Stomach (tissue), 9 donors: Measurements from ENCODE around the gene ZNF503. TPM values are rescaled to one million over a fixed set of nuclear protein-coding genes. Genes with fewer than 3 reads are reported as not detected.

Source experiments
- DNase-seq, 2 donors: peaks; one replicate each; pipeline versions ENCODE4 v3.0.0 to v3.0.0-alpha.2; 2013 to 2019
- H3K27ac ChIP-seq, 5 donors: fragments of 200-600 bp in 4 of 5; sonication (generic) in 4 of 5; one replicate each; pipeline ENCODE4 v1.5.1; 2013 to 2019; ENCODE audit warnings: mild to moderate bottlenecking in 1 of 5, moderate library complexity in 1 of 5
- H3K27me3 ChIP-seq, 3 donors: fragments of 200-600 bp; sonication (generic); one replicate each; pipeline ENCODE4 v1.5.1; 2017 to 2019; ENCODE audit warnings: mixed run types in 1 of 3
- H3K36me3 ChIP-seq, 4 donors: fragments of 200-600 bp; sonication (generic); 1 replicate in 3 of 4; 2 replicates in 1 of 4; pipeline ENCODE4 v1.5.1; 2016 to 2019
- H3K4me1 ChIP-seq, 4 donors: fragments of 200-600 bp; sonication (generic); one replicate each; pipeline ENCODE4 v1.5.1; 2016 to 2019
- H3K4me3 ChIP-seq, 4 donors: fragments of 200-600 bp; sonication (generic) in 3 of 4; one replicate each; pipeline ENCODE4 v1.5.1; 2016 to 2019; ENCODE audit warnings: mild to moderate bottlenecking in 1 of 4
- H3K9me3 ChIP-seq, 4 donors: fragments of 200-600 bp; sonication (generic); one replicate each; pipeline ENCODE4 v1.5.1; 2016 to 2019
- EP300 ChIP-seq: sonication (generic); formaldehyde crosslinking; IDR thresholded peaks from one replicate; pipeline ENCODE4 v1.6.1; 2017; ENCODE audit warnings: antibody characterized with exemption
- POLR2A ChIP-seq, 4 donors: fragments of 450-650 bp; IDR thresholded peaks; one replicate each; pipeline ENCODE4 v1.6.1; 2016; ENCODE audit warnings: antibody characterized with exemption in 4 of 4, control low read depth in 2 of 4, mild to moderate bottlenecking in 1 of 4, moderate library complexity in 1 of 4
- POLR2AphosphoS5 ChIP-seq, 3 donors: sonication (generic); formaldehyde crosslinking; IDR thresholded peaks; one replicate each; pipeline ENCODE4 v1.6.1; 2016; ENCODE audit warnings: antibody characterized with exemption in 3 of 3
- WGBS, 5 donors: extraction: QIAGEN DNeasy Blood & Tissue Kit in 3 of 5; methylation state at CpG; one replicate each; pipeline versions ENCODE4 v1.1.5 to v1.1.7; 2013 to 2018; 5-methylcytosine and 5-hydroxymethylcytosine counted together
- intact Hi-C: fragments of 100-400 bp; cut with DNase I; formaldehyde crosslinking; loops from one replicate; pipeline ENCODE4 v1.15.1; 2023; ENCODE audit warnings: low total_unique reads
- polyA plus RNA-seq, 3 donors: library from polyadenylated mRNA; stranded (reverse); fragments of 200-250 nt; gene quantifications; one replicate each; pipeline ENCODE4 v1.2.3, GENCODE V29; 2013
- total RNA-seq, 5 donors: library from RNA; depleted of rRNA; stranded (reverse); fragments of >200 nt; gene quantifications; one replicate each; pipeline versions ENCODE4 v1.1.0 to v1.2.3, GENCODE V29; 2014 to 2016
- TF ChIP-seq, protein P1 (sequence below), 7 experiments: fragments of 450-650 bp in 4 of 7; fragments of 200-600 bp in 3 of 7; sonication (generic) in 3 of 7; IDR thresholded peaks; one replicate each; pipeline ENCODE4 v1.5.1; 2016 to 2019; ENCODE audit warnings: antibody characterized with exemption in 7 of 7, control low read depth in 2 of 7, mild to moderate bottlenecking in 1 of 7
- donor health status: healthy with polysubstance abuse.
- donor health status: Bipolar disorder and iron deficiency.
- donor health status: healthy.

Gene ZNF503
- total and polyA plus RNA-seq, 8 donors = 3.5 to 24.1 (median 10.8) TPM

DNA sequence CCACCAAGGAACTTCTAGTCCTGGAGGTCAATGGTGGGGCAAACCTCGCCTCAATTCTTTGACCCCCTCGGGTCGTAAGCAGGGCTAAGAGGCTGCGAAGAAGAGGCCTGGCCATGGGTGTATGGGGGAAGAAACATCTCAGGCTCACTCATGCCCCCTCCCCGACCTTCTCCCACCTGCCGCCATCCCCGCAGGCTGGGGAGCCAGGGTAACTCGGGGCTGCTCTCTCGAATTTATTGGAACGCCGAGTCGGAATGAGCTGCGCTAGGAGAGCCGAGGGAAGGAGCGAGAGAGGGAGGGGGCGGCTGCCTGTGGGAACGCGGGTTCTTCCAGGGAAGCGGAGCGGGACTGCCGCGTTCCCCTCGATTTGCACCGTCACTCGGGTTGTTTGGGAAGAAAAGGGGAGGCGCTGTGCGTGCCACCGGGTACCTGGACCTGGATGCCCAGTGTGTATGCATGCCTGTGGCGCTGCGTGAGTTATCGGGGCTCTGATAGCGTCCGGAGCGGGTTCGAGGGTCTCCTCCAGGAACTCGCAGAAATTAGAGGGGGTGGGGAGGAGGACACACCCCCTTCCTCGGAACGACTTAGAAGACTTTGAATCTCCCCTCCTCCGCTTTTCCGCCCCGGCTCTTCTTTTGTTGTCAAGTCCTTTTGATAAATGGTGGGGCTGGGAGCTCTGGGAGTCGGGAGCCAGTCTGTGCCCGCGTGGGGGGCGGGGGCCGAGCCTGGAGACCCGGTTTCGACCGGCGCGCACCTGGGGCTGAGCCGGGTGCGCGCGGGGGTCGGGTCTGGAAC, 1.8 kb upstream of the ZNF503 start:
- peaks cover 20 to 66% (median 53%) of the 10 kb centered on the region in 4 donors for H3K4me1 ChIP-seq
- peak overlapping the region; percentile 92 to 99 (median 96) for H3K27ac ChIP-seq
- peaks cover 0 to 51% (median 0%) of the 10 kb centered on the region in 3 donors for H3K27me3 ChIP-seq
- peak; percentile 63 to 87 for DNase-seq
- 0 to 2% (median 1%) methylated on average over 38 to 56 of the region's 56 CpGs for WGBS, 5 donors
- H3K9me3 ChIP-seq = no peaks in the 10 kb centered on the region
- H3K36me3 ChIP-seq = peaks cover 6 to 17% (median 11%) of the 10 kb centered on the region in 4 donors
- intact Hi-C loops = no loop called here
- peak overlapping the region; percentile 75 to 98 (median 87) for H3K4me3 ChIP-seq
- no peak for TF ChIP-seq EP300
- TF ChIP-seq, protein P1, sequence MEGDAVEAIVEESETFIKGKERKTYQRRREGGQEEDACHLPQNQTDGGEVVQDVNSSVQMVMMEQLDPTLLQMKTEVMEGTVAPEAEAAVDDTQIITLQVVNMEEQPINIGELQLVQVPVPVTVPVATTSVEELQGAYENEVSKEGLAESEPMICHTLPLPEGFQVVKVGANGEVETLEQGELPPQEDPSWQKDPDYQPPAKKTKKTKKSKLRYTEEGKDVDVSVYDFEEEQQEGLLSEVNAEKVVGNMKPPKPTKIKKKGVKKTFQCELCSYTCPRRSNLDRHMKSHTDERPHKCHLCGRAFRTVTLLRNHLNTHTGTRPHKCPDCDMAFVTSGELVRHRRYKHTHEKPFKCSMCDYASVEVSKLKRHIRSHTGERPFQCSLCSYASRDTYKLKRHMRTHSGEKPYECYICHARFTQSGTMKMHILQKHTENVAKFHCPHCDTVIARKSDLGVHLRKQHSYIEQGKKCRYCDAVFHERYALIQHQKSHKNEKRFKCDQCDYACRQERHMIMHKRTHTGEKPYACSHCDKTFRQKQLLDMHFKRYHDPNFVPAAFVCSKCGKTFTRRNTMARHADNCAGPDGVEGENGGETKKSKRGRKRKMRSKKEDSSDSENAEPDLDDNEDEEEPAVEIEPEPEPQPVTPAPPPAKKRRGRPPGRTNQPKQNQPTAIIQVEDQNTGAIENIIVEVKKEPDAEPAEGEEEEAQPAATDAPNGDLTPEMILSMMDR (IDR thresholded peaks at IDR 0.05) = no peak
- TF ChIP-seq POLR2AphosphoS5 (IDR thresholded peaks at IDR 0.05) = peak in 2 of 3 donors; percentile 30 to 67
- no peak for TF ChIP-seq POLR2A (IDR thresholded peaks at IDR 0.05)

DNA sequence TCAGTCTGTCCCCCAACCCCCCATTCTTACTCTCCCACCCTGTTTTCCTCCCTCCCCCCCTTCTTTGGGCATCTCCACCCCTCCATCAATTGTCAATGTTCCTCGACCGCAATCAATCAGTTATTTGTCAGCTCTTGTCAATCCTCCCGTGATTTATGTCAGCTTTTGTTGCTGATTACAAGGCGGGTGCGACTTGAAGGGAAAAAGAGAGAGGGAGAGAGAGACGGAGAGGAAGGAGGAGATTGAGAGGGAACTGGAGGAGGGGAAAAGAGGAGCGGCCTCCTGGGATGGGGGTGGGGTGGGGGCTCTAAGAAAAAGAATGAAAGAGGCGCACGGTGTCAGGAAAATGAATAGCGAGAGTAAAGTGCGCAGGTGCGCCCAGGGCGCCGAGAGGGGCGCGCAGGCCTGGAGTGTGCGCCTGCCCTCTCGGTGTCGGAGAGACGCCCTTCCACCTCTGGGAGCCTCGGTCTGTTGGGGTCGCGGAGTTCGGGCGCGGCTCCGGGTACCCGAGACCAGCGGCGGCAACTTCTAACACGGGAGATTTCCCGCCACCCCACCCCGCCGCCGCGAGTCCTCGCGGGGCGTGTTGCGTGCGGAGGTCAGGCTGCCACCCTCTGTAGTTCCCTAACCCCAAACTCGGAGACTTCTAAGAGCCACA, 1.1 kb upstream of the ZNF503 start:
- peaks cover 14 to 59% (median 48%) of the 10 kb centered on the region in 4 donors for H3K4me1 ChIP-seq
- peak overlapping the region; percentile 75 to 98 (median 87) for H3K4me3 ChIP-seq
- intact Hi-C loops = no loop called here
- TF ChIP-seq POLR2AphosphoS5 (IDR thresholded peaks at IDR 0.05) (peak in 1 of 3 donors; percentile 9), POLR2A (IDR thresholded peaks at IDR 0.05) (no peak)
- TF ChIP-seq, protein P1 (IDR thresholded peaks at IDR 0.05) = no peak
- no peaks in the 10 kb centered on the region for H3K9me3 ChIP-seq
- H3K27ac ChIP-seq = peak overlapping the region; percentile 92 to 99 (median 96)
- H3K27me3 ChIP-seq = peaks cover 0 to 46% (median 0%) of the 10 kb centered on the region in 3 donors
- peak in 1 of 2 donors; percentile 42 for DNase-seq
- WGBS, 5 donors = 0 to 2% (median 0%) methylated on average over 27 to 42 of the region's 42 CpGs
- peaks cover 6 to 18% (median 12%) of the 10 kb centered on the region in 4 donors for H3K36me3 ChIP-seq

DNA sequence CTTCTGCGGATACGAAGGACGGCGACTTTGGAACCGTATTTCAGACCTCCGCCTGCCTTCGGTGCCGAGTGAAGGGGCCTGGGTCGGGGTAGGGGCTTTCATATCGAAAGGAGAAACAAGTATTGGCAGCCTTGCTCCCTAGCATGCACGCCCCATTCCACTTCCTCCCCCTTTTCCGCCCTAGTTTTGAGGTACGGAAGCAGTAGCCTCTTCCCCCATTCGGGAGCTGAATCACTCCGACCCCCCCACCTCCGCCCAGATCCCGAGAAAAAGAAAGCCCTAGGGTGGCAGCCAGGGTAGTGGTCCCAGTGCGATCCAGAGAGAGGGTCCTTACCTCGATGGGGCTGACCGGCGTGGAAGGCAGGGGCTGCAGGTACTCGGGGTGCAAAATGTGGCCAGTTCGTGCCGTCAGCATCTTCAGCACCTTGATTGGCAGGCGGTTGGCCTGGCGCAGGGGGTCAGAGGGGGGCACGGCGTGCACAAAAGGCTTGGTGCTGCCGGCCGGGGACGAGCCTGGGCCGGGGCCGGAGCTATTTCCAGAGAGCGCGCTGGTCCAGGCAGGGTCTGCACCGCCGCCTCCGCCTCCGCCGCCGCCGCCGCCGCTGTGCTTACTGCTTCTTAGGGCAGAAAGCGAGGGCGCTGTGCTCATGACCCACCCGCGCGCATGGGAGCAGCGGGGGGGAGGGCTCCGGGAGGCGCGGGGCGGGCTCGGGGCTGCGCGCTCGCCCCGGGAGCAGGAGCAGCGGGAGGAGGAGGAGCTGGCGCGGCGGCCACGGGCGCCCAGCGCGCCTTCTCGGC, 594 bp downstream of the ZNF503 start:
- Histone ChIP-seq H3K27me3 (peaks cover 0 to 50% (median 0%) of the 10 kb centered on the region in 3 donors), H3K4me1 (peaks cover 14 to 58% (median 45%) of the 10 kb centered on the region in 4 donors), H3K27ac (peak overlapping the region; percentile 92 to 99 (median 96)), H3K9me3 (no peaks in the 10 kb centered on the region), H3K4me3 (peak overlapping the region; percentile 75 to 98 (median 87)), H3K36me3 (peaks cover 6 to 18% (median 12%) of the 10 kb centered on the region in 4 donors)
- peak; percentile 58 to 84 for DNase-seq
- TF ChIP-seq EP300 (no peak), POLR2A (IDR thresholded peaks at IDR 0.05) (no peak), POLR2AphosphoS5 (IDR thresholded peaks at IDR 0.05) (no peak)
- TF ChIP-seq, protein P1 (IDR thresholded peaks at IDR 0.05) = no peak
- intact Hi-C loops = no loop called here
- WGBS, 5 donors = 0 to 2% (median 1%) methylated on average over 34 to 68 of the region's 68 CpGs
